GM12873 (cell line): ENCODE measurements around the gene UBXN11.
A peak's percentile ranks its signal among the peaks of the same experiment; 100 is the strongest.

ENCODE experiments used
- CTCF ChIP-seq: IDR thresholded peaks from 2 replicates; pipeline ENCODE4 v1.5.1; 2012; ENCODE audit warnings: low read depth, mild to moderate bottlenecking, moderate library complexity, low read length, control low read depth; ENCODE audit not compliant: insufficient read depth; ENCODE audit errors: missing control alignments

UBXN11 gene

GRCh38 chr1:26277261-26277661, 29.2 kb downstream of the UBXN11 start:
- TF ChIP-seq CTCF = no peak

GRCh38 chr1:26276432-26276838, 30.0 kb downstream of the UBXN11 start:
- no peak for TF ChIP-seq CTCF

DNA sequence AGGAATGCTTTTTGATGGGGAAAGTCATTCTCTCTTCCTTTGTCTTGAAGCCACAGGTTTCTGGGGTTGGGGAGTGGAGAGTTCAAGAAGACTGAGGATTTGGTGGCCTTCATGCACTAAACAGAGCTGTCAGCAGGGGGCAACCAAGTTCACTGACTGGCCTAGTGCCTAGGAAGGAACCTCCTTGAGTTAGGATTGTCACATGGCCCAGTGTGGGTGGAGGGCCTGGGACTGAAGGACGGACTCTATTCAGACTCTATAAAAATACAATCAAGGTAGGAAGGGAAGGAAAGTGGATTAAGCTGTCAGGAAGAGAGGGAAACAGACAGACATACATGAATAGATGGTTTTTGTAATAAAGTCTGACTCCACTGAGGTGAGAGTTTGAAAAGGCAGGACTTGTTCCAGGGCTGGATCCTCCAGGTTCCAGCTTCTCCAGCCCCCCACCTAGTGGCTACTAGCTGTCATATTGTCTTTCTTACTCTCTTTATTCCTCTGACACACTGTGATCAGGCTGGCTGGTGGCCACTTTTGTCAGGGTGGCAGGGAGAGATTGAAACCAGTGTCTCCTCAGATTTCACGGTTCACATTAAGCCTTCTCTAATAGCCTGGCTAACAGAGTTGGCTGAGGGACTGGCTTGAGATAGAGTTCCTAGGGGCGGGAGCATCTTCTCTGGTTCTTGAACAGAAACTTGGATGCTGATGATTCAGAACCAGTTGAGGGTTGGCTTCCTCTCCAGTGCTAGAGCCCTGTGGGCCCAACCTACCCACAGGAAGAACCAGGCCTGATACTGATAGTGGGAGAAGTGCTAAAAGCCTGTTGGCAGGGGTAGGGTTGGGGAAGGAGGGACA, 30.6 kb downstream of the UBXN11 start:
- peak; percentile 90 for TF ChIP-seq CTCF

- no peak for TF ChIP-seq CTCF
Measured at GRCh38 chr1:26274801-26275425, 31.5 kb downstream of the UBXN11 start.

DNA sequence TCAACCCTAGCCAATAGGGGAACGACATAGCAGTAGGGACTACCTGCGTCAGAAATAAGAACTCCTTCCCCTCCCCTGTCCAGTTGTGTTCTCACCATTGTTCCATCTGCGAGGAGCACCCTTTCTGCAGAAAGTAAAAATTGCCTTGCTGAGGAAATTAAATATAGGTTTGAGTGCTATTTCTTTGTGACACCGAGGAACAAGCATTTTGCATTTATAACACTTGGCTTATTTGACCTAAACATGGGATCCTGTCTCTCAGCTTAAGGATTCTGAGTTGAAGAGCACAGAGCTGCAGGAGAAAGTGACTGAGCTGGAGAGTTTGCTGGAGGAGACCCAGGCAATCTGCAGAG, 37.3 kb downstream of the UBXN11 start:
- no peak for TF ChIP-seq CTCF

GRCh38 chr1:26268290-26269197, 37.9 kb downstream of the UBXN11 start:
- no peak for TF ChIP-seq CTCF

DNA sequence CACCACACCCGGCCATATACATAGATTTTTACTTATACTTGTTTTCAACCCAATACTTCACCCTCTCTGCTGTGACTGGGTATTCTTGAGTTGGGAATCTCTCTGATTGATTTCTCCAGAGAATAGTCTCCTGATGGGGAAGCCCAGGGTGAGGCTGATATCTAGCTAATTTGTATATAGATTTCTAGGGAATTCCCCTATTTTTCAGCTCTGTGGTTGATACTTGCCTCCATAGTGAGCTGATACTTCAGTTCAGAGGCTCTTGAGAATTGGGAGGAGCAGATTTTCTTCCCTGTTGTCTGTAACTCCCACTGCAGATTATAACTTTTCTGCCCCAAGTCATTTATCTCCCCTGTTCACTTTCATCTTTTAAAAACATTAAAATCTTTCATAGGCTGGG, 41.0 kb downstream of the UBXN11 start:
- TF ChIP-seq CTCF = no peak
